ENCODE measurements around the gene JSRP1. TPM values are rescaled to one million over a fixed set of nuclear protein-coding genes. Genes with fewer than 3 reads are reported as not detected.

The JSRP1 gene
- total RNA-seq, 2 experiments from 2014 or later, result 1.5 to 15.9 TPM

DNA sequence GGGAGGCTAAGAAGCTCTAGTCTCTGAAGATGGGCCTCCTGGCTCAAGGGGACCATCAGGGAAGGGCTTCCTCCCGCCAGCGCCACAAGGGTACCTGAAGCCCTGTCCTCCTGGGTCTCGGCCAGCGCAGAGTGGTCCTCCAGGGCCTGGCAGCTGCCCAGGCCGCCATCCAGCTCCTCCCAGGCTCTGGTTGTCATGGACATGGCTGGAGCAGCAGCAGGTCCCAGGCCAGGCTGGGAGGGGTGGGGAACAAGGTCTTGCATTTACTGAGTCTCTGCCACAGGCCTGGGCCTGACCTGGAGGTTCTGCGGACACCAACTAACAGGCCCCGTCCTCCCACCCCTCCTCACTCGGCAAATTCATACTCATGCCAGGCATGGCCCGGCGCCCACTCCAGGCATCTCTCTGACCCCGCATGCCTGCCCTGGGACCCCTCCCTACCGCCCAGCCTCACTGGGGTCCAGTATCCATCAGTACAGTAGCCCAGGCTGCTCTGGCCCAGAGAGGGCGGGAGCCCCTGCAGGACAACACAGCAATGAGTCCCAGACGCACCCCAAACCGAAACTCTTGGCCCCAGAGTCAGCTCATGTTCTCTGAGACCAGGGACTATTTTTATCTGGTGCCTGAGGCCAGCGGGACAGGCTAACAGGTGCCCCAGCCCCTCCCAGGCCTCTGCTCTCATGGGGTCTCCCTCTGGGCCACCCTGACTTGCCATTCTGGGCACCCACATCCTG lies 938 bp downstream of the JSRP1 start:
- ChIA-PET CTCF (ENCODE audit: unreplicated experiment) (interaction anchor here (0.6 kb wide), 1 partner anchor 19 kb away, joined by 4 read pairs; no protein-coding TSS in a partner anchor), POLR2A (interaction anchor here (1.1 to 1.6 kb wide), 2 partner anchors 16 to 17 kb away, joined by 4 read pairs; no protein-coding TSS in a partner anchor)
- H3K79me2 ChIP-seq (ENCODE audit: insufficient read depth, low read depth, low read length), result no peaks in the 10 kb centered on the region
- DNase-seq (ENCODE audit: low spot score), result no peak
- BruUV-seq (replicated peaks), result no TSS peak
- H3K4me3 ChIP-seq (ENCODE audit: low read depth, low read length, poor library complexity, severe bottlenecking), result no peak overlapping the region
- TF ChIP-seq, protein P1, sequence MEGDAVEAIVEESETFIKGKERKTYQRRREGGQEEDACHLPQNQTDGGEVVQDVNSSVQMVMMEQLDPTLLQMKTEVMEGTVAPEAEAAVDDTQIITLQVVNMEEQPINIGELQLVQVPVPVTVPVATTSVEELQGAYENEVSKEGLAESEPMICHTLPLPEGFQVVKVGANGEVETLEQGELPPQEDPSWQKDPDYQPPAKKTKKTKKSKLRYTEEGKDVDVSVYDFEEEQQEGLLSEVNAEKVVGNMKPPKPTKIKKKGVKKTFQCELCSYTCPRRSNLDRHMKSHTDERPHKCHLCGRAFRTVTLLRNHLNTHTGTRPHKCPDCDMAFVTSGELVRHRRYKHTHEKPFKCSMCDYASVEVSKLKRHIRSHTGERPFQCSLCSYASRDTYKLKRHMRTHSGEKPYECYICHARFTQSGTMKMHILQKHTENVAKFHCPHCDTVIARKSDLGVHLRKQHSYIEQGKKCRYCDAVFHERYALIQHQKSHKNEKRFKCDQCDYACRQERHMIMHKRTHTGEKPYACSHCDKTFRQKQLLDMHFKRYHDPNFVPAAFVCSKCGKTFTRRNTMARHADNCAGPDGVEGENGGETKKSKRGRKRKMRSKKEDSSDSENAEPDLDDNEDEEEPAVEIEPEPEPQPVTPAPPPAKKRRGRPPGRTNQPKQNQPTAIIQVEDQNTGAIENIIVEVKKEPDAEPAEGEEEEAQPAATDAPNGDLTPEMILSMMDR (conservative IDR thresholded peaks at IDR 0.05; ENCODE audit: low read length), result no peak
- no peak for TF ChIP-seq EZH2phosphoT487 (IDR thresholded peaks at IDR 0.05; ENCODE audit: borderline replicate concordance, low read depth, low read length)
- no peak overlapping the region for H3K27ac ChIP-seq (ENCODE audit: low read depth, low read length, poor library complexity, severe bottlenecking)
- no peak overlapping the region for H2AFZ ChIP-seq (ENCODE audit: low read length)
- H3K4me2 ChIP-seq (ENCODE audit: low read length), result no peak overlapping the region
- H3K9me2 ChIP-seq (ENCODE audit: insufficient read depth, low read length), result no peaks in the 10 kb centered on the region
- H3K9me3 ChIP-seq (ENCODE audit: low read length), result no peaks in the 10 kb centered on the region
- H4K20me1 ChIP-seq (ENCODE audit: insufficient read depth, low read length), result no peaks in the 10 kb centered on the region
- peaks cover 60% of the 10 kb centered on the region for H3K4me1 ChIP-seq (ENCODE audit: insufficient read depth, low read length, poor library complexity, severe bottlenecking)
- intact Hi-C loops (cut with micrococcal nuclease; ENCODE audit: unreplicated experiment), result no loop called here
- peaks cover 5% of the 10 kb centered on the region; the same call in 1 of the 2 replicates for H3K36me3 ChIP-seq (ENCODE audit: insufficient read depth, low read length)

DNA sequence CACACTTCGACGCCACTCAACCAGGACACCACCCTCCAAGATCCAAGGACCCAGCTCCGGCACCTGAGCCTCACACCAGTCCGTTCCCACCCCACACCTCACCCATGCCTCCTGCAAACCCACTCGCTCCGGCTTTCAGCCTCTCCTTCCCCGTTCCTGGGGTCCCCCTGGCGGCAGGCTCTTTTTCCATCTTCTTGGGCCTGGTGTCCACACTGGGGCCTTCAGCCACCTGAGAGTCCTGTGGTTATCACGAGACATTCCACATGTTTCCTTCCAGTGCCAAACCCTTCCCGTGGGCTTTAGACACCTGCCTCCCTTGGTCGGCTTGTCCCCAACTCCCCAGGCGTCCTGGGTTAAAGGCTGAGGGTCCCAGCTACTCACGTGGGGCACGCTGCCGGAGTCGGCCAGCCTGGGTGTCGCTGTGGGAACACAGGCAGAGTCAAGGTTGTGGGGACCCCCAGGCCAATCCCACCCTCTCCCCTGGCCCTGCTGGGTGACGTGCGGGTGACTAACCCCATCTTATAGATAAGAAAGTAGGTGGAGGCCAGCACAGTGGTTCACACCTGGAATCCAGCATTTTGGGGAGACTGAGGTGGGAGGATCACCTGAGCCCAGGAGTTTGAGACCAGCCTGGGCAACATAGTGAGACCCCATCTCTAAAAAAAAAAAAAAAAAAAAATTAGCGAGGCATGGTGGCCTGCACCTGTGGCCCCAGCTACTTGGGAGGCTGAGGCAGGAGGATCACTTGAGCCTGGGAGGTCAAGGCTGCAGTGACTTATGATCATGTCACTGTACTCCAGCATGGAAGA lies 1.9 kb downstream of the JSRP1 start:
- Histone ChIP-seq H3K9me3 (ENCODE audit: low read length) (no peaks in the 10 kb centered on the region), H3K36me3 (ENCODE audit: insufficient read depth, low read length) (peaks cover 5% of the 10 kb centered on the region; the same call in 1 of the 2 replicates), H3K4me2 (ENCODE audit: low read length) (0 out of 2 replicates have a peak overlapping the region, but pooled peaks have one; percentile 61), H2AFZ (ENCODE audit: low read length) (no peak overlapping the region), H3K4me3 (ENCODE audit: low read depth, low read length, poor library complexity, severe bottlenecking) (no peak overlapping the region), H3K79me2 (ENCODE audit: insufficient read depth, low read depth, low read length) (no peaks in the 10 kb centered on the region), H3K27ac (ENCODE audit: low read depth, low read length, poor library complexity, severe bottlenecking) (no peak overlapping the region), H4K20me1 (ENCODE audit: insufficient read depth, low read length) (no peaks in the 10 kb centered on the region), H3K4me1 (ENCODE audit: insufficient read depth, low read length, poor library complexity, severe bottlenecking) (peaks cover 51% of the 10 kb centered on the region), H3K9me2 (ENCODE audit: insufficient read depth, low read length) (no peaks in the 10 kb centered on the region)
- DNase-seq (ENCODE audit: low spot score), result no peak
- intact Hi-C loops (cut with micrococcal nuclease; ENCODE audit: unreplicated experiment), result no loop called here
- CTCF ChIA-PET (ENCODE audit: unreplicated experiment), result interaction anchor here (0.6 kb wide), 1 partner anchor 20 kb away, joined by 4 read pairs; no protein-coding TSS in a partner anchor
- no peak for TF ChIP-seq EZH2phosphoT487 (IDR thresholded peaks at IDR 0.05; ENCODE audit: borderline replicate concordance, low read depth, low read length)
- TF ChIP-seq, protein P1 (conservative IDR thresholded peaks at IDR 0.05; ENCODE audit: low read length), result no peak
- POLR2A ChIA-PET, result interaction anchor here (1.1 kb wide), 1 partner anchor 18 kb away, joined by 4 read pairs; no protein-coding TSS in a partner anchor
- BruUV-seq (replicated peaks), result no TSS peak
